ENCODE data around the gene CTSH.

DNA sequence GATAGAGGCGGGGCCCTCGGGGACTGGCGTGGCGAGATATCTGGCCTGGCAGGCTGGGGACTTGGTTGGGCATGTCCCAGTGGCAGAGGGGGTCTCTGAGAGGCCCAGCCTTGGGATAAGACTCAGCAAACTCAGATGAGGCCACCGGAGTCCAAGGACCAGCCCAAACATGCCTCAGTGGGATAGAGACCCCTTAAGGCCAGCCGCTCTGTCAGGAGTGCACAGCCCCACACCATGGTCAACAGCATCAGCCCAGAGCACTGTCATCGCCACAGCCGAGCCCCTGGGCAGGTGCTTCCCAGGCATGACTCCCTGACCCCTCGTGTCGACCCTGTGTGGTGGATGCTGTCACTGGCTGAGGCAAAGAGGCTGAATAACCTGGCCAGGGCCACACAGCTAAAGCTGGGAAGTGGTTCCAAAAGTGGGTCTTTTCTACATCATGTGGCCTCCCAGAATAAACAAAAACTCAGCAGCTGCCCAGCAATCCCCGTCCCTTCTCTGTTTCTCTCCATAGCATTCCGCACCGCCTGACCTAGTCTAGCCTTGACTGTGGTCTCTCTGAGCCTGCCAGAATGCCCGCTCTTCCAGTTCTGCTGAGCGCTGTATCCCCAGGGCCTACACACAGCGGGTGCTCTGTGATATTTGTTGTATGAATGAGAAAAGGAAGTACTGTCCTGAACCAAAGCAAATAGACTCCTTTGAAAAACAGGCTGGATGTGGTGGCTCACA lies 15.1 kb downstream of the CTSH start:
- TF ChIP-seq, protein P1, sequence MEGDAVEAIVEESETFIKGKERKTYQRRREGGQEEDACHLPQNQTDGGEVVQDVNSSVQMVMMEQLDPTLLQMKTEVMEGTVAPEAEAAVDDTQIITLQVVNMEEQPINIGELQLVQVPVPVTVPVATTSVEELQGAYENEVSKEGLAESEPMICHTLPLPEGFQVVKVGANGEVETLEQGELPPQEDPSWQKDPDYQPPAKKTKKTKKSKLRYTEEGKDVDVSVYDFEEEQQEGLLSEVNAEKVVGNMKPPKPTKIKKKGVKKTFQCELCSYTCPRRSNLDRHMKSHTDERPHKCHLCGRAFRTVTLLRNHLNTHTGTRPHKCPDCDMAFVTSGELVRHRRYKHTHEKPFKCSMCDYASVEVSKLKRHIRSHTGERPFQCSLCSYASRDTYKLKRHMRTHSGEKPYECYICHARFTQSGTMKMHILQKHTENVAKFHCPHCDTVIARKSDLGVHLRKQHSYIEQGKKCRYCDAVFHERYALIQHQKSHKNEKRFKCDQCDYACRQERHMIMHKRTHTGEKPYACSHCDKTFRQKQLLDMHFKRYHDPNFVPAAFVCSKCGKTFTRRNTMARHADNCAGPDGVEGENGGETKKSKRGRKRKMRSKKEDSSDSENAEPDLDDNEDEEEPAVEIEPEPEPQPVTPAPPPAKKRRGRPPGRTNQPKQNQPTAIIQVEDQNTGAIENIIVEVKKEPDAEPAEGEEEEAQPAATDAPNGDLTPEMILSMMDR (IDR thresholded peaks at IDR 0.05): no peak
- TF ChIP-seq POLR2A (IDR thresholded peaks at IDR 0.05): no peak

Data from gastroesophageal sphincter (tissue), 3 donors.